HepG2 (cell line): ENCODE data around the gene KAT14. TPM values are rescaled to one million over a fixed set of nuclear protein-coding genes. Genes with fewer than 3 reads are reported as not detected.

Source experiments
- ARNT ChIP-seq: fragments of 450-650 bp; IDR thresholded peaks from 2 replicates; pipeline ENCODE4 v1.6.1; 2017
- EHMT2 ChIP-seq: fragments of 200-600 bp; sonication (generic); IDR thresholded peaks from 2 replicates; pipeline ENCODE4 v1.7.0; 2017; ENCODE audit warnings: antibody characterized with exemption, low read depth, low read length, borderline replicate concordance
- FOXJ3 ChIP-seq: sonication (generic); formaldehyde crosslinking; IDR thresholded peaks from 2 replicates; pipeline ENCODE4 v1.4.0; 2020; ENCODE audit warnings: missing genetic modification reagents, mild to moderate bottlenecking, borderline replicate concordance
- SOX5 ChIP-seq: IDR thresholded peaks from 2 replicates; pipeline ENCODE4 v1.6.1; 2016; ENCODE audit warnings: borderline replicate concordance
- ZC3H4 ChIP-seq: sonication (generic); formaldehyde crosslinking; IDR thresholded peaks from 2 replicates; pipeline ENCODE4 v1.4.0; 2020; ENCODE audit warnings: missing genetic modification reagents, borderline replicate concordance
- ZNF678 ChIP-seq: sonication (generic); formaldehyde crosslinking; IDR thresholded peaks from 2 replicates; pipeline ENCODE4 v1.4.0; 2020; ENCODE audit warnings: mild to moderate bottlenecking, missing genetic modification reagents
- ZNF75D ChIP-seq: sonication (generic); formaldehyde crosslinking; IDR thresholded peaks from 2 replicates; pipeline ENCODE4 v1.8.1; 2023; ENCODE audit warnings: missing genetic modification reagents, mild to moderate bottlenecking, borderline replicate concordance
- polyA plus RNA-seq, 8 experiments: library from polyadenylated mRNA; depleted of rRNA in 3 of 8; stranded (reverse) in 7 of 8; unstranded in 1 of 8; fragments of >200 nt; fragmentation: Illumina TruSeq in 4 of 8; extraction: Trizol in 4 of 8; gene quantifications; 2 replicates each; pipeline versions ENCODE4 v1.2.1 to v1.2.3, GENCODE V29; 2011 to 2016; ENCODE audit warnings: low read depth in 4 of 8, missing spikeins in 1 of 8, mixed read lengths in 1 of 8; ENCODE audit not compliant: insufficient read depth in 1 of 8
- total RNA-seq, 5 experiments: library from RNA; depleted of rRNA; stranded (reverse); fragments of >200 nt; fragmentation: Illumina TruSeq; extraction: Trizol; gene quantifications; 2 replicates each; pipeline ENCODE4 v1.2.3, GENCODE V29; 2016; ENCODE audit warnings: low read depth in 1 of 5
- TF ChIP-seq, protein P1 (sequence below): IDR thresholded peaks from 2 replicates; pipeline ENCODE4 v1.6.1; 2016
- TF ChIP-seq, protein P2 (sequence below): sonication (generic); formaldehyde crosslinking; IDR thresholded peaks from 2 replicates; pipeline ENCODE4 v1.4.0; 2020; ENCODE audit warnings: missing genetic modification reagents
- TF ChIP-seq, protein P3 (sequence below), 2 experiments: sonication (generic) in 1 of 2; formaldehyde crosslinking in 1 of 2; IDR thresholded peaks; 2 replicates each; pipeline versions ENCODE4 v1.6.1 to v1.9.0; 2014 to 2022; ENCODE audit warnings: antibody characterized with exemption in 1 of 2, borderline replicate concordance in 1 of 2, inconsistent platforms in 1 of 2, low read depth in 1 of 2, missing genetic modification reagents in 1 of 2
- TF ChIP-seq, protein P4 (sequence below): sonication (generic); formaldehyde crosslinking; IDR thresholded peaks from 2 replicates; pipeline ENCODE4 v1.4.0; 2020; ENCODE audit warnings: mild to moderate bottlenecking, missing genetic modification reagents

KAT14 gene
- total and polyA plus RNA-seq, 2 of the 13 experiments (the other 11 are each of a cell fraction or from before 2014, with no cell fraction given) = 5.1 to 15.1 TPM

DNA sequence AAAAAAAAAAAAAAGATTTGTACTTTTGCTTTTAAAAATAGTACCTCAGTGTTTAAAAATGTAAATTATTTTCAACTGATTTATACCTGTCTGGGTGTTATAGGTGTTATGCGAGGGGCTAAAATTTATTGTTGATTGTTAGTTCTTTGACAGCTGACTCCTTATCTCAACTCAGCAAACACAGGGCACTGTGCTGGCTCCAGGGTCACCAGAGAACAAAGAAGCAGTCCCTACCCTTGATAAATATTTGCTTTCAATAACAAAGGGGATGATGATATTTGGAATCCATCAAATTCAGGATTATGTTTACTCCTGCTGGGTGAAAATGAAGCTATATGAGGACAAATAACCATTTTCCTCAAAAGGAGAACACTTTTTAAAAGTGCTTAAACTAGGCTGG is 34.2 kb upstream of the KAT14 start (continued):
- TF ChIP-seq EHMT2 = no peak
- TF ChIP-seq ZNF75D (CRISPR knock-in tag) = no peak
- TF ChIP-seq ZNF678 (CRISPR knock-in tag) = no peak
- TF ChIP-seq ZC3H4 (CRISPR knock-in tag) = no peak
- TF ChIP-seq SOX5 (CRISPR knock-in tag) = peak; percentile 94
- TF ChIP-seq, protein P1, sequence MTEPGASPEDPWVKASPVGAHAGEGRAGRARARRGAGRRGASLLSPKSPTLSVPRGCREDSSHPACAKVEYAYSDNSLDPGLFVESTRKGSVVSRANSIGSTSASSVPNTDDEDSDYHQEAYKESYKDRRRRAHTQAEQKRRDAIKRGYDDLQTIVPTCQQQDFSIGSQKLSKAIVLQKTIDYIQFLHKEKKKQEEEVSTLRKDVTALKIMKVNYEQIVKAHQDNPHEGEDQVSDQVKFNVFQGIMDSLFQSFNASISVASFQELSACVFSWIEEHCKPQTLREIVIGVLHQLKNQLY (CRISPR knock-in tag) = no peak
- TF ChIP-seq, protein P2, sequence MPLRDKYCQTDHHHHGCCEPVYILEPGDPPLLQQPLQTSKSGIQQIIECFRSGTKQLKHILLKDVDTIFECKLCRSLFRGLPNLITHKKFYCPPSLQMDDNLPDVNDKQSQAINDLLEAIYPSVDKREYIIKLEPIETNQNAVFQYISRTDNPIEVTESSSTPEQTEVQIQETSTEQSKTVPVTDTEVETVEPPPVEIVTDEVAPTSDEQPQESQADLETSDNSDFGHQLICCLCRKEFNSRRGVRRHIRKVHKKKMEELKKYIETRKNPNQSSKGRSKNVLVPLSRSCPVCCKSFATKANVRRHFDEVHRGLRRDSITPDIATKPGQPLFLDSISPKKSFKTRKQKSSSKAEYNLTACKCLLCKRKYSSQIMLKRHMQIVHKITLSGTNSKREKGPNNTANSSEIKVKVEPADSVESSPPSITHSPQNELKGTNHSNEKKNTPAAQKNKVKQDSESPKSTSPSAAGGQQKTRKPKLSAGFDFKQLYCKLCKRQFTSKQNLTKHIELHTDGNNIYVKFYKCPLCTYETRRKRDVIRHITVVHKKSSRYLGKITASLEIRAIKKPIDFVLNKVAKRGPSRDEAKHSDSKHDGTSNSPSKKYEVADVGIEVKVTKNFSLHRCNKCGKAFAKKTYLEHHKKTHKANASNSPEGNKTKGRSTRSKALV = no peak
- TF ChIP-seq ARNT = no peak
- peak; percentile 53; the same call in 1 of the 2 replicates for TF ChIP-seq FOXJ3
- TF ChIP-seq, protein P3, sequence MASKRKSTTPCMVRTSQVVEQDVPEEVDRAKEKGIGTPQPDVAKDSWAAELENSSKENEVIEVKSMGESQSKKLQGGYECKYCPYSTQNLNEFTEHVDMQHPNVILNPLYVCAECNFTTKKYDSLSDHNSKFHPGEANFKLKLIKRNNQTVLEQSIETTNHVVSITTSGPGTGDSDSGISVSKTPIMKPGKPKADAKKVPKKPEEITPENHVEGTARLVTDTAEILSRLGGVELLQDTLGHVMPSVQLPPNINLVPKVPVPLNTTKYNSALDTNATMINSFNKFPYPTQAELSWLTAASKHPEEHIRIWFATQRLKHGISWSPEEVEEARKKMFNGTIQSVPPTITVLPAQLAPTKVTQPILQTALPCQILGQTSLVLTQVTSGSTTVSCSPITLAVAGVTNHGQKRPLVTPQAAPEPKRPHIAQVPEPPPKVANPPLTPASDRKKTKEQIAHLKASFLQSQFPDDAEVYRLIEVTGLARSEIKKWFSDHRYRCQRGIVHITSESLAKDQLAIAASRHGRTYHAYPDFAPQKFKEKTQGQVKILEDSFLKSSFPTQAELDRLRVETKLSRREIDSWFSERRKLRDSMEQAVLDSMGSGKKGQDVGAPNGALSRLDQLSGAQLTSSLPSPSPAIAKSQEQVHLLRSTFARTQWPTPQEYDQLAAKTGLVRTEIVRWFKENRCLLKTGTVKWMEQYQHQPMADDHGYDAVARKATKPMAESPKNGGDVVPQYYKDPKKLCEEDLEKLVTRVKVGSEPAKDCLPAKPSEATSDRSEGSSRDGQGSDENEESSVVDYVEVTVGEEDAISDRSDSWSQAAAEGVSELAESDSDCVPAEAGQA (IDR thresholded peaks at IDR 0.05; ENCODE audit: low read depth) = no peak
- TF ChIP-seq, protein P3 (CRISPR knock-in tag; IDR thresholded peaks at IDR 0.05; ENCODE audit: borderline replicate concordance) = no peak
- TF ChIP-seq, protein P4, sequence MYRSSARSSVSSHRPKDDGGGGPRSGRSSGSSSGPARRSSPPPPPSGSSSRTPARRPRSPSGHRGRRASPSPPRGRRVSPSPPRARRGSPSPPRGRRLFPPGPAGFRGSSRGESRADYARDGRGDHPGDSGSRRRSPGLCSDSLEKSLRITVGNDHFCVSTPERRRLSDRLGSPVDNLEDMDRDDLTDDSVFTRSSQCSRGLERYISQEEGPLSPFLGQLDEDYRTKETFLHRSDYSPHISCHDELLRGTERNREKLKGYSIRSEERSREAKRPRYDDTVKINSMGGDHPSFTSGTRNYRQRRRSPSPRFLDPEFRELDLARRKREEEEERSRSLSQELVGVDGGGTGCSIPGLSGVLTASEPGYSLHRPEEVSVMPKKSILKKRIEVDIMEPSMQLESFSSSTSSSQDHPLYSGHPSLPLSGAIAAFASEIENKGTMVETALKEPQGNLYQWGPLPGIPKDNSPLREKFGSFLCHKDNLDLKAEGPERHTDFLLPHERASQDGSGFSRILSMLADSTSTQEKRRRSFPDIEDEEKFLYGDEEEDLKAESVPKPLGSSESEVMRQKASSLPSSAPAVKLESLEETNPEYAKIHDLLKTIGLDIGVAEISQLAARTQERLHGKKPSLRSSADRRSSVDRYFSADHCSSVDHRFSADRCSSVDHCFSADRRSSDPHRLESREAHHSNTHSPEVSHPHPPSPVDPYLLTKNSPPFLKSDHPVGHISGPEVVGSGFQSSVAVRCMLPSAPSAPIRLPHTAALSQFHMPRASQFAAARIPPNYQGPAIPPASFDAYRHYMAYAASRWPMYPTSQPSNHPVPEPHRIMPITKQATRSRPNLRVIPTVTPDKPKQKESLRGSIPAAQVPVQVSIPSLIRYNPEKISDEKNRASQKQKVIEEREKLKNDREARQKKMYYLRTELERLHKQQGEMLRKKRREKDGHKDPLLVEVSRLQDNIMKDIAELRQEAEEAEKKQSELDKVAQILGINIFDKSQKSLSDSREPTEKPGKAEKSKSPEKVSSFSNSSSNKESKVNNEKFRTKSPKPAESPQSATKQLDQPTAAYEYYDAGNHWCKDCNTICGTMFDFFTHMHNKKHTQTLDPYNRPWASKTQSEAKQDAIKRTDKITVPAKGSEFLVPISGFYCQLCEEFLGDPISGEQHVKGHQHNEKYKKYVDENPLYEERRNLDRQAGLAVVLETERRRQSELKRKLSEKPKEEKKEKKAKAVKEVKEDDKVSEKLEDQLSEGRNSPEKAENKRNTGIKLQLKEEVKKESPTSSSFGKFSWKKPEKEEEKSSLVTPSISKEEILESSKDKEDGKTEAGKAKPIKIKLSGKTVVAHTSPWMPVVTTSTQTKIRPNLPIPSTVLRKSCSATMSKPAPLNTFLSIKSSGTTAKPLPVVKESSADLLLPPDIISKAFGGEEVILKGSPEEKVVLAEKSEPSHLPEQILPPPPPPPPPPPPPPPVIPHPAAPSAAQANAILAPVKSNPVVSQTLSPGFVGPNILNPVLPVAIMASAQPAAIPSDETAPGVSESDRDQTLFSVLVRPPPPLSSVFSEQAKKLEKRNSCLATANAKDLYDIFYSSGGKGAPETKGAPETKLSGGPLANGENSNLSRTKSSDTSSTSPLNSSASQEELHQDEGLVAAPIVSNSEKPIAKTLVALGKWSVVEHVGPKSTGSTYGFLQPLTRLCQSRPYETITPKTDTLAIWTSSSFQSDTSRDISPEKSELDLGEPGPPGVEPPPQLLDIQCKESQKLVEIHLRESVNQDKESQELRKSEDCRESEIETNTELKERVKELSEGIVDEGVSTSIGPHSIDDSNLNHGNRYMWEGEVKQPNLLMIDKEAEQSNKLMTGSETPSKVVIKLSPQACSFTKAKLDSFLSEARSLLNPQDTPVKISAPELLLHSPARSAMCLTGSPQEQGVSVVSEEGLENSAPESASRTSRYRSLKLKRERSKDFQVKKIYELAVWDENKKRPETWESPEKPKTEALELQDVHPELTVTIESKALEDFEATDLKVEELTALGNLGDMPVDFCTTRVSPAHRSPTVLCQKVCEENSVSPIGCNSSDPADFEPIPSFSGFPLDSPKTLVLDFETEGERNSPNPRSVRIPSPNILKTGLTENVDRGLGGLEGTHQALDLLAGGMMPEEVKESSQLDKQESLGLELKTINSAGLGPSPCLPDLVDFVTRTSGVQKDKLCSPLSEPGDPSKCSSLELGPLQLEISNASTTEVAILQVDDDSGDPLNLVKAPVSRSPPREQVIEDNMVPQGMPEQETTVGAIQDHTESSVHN = no peak
